HPDE6-E6E7 (cell line): Measurements from ENCODE around the gene ST6GALNAC6.

Source experiments
- DNase-seq: peaks from one replicate; pipeline ENCODE4 v3.0.0; 2011; ENCODE audit warnings: missing footprints; ENCODE audit errors: extremely low spot score

ST6GALNAC6 gene

GRCh38 chr9:127931092-127931881, 31.9 kb upstream of the ST6GALNAC6 start:
- DNase-seq = no peak

DNA sequence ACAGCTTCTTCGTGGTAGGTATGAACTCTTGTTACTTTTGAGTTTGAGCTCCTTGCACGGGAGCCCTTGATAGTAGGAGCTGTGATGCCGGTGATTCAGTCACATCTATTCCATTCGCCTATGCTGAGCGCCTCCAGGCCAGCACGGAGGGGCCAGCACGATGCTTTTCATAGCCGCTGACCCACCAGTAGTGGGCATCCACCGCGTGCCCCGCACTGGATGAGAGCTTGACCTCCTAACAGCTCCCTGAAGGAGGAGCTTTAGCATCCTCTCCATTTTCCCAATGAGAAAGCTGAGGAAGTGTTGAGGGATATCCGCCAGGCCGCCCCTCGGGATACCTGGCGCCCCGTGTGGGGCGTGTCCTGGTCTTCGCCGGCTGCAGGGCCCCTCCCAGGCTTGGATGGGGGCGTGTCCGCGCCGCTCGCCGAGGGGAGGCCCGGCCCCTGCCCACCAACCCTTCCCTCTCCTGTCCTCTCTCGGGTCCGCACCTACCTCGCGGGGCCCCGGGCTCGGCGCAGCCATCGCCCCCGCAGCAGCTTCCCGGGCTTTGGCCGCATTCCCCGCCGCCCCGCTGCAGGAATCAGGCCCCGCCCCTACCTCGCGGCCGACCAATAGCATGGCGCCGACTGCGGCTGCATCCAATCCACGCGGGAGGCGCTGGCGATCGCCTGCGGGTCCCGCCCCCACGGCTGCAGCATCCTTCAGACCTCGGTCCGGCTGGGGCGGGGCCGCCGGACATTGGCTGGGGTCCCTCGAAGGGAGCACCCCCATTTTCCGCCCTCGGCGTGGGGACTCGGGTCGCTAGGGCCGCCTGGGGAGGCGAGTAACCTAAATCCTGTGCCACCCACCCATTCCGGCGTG, 31.1 kb upstream of the ST6GALNAC6 start, which contains the start of gene PIP5KL1:
Gene PIP5KL1 (minus strand): TSS at position 547 of the 861 bp plus-strand sequence. CDS start 25 bp downstream, at position 522.
- DNase-seq = peak; percentile 83

DNA sequence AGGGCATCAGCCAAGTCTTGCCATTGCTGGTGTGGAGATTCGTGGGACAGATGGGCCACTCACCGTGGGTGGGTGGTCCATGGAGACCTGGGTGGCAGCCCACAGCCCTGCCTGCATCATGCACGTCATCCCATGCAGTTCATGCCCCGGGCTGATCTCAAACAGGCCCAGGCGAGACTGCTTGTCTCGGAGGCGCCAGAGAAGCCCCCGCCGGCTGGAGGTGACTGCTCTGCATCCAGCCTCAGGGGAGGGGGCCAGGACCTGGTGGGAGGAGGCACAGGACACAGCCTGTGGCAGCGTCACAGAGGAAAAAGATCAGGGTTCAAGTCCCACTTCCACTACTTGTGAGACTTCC, 30.2 kb upstream of the ST6GALNAC6 start:
- DNase-seq = no peak

- DNase-seq = no peak
Observed at GRCh38 chr9:127928676-127929624, 29.5 kb upstream of the ST6GALNAC6 start.

DNA sequence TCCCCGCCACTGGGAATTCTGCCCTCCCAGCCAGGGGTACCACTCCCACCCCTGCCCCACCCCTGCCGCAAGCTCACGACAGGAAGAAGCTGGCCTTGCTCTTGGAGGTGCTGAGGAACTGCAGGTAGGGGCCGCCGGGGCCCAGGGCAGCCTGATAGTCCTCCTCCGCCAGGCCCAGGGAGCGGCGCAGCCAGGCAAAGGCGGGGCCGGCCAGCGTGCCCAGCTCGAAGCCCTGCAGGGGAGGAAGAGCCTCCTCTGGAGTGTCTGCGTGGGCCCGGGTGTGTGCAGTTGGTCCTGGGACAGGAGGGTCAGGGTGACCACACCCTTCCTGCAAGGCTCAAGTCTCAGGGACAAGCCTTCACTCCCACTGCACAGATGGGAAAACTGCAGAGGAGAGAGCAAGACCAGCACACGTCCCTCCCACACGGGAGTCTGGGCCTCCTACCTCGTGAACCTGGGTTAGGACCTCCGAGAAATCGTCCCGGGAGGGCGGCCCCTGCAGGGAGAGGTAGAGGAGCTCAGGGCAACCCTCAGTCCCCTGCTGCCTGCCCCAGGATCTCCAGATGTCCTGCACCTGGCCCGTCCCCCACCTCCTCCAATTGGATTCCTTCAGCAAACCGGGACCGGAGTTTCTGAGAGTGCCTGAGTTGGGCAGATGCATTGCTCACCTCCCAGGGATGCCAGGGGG, 28.7 kb upstream of the ST6GALNAC6 start:
- no peak for DNase-seq

DNA sequence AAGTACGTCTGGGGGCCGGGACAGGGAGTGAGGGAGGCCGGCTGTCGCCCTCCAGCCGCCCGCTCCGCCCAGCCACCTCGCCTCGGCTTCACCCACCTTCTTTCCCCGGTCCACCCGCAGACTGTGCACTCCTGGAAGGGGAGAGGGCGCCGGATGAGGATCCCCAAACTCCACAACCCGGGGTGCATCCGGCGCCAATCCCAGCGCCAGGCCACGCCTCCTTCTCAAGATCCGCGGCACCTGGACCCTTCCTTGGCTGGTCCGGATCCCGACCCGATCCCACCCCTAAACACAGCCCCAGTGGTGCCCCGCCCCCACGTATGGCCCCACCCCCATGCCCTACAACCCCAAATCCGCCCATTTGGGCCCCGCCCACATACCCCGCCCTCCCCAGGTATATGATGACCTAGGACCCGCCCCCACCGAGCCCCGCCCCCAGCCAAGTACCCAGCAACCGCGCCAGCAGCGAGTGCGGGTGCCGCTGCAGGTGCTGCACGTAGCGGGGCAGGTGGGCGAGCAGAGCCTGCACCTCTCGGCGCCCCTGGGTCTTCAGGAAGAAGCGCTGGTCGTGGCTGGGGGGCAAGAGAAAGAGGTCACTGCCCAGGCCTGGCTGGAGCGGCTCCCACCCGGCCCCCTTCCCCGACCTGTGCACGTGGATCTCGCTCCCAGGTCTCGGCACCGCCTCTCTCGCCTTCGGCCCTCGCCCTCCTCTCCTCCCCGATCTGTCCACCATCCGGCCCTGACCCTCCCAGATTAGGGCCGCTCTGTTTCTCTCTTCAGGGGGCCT, 28.0 kb upstream of the ST6GALNAC6 start:
- peak; percentile 79 for DNase-seq

DNA sequence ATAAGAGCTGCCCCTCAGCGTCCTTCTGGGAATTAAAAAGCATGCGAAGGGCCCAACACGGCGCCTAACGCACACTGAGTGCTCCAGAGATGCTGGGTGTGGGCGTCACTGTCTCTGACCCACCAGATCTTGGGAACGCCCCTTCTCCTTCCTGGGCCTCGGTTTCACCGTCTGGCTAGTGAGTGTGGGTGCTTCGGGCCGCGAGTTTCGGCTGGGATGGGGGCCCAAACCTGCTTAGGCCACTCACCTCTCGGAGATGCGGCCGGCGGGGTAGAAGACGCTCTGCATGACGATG, 27.4 kb upstream of the ST6GALNAC6 start:
- DNase-seq = no peak

DNA sequence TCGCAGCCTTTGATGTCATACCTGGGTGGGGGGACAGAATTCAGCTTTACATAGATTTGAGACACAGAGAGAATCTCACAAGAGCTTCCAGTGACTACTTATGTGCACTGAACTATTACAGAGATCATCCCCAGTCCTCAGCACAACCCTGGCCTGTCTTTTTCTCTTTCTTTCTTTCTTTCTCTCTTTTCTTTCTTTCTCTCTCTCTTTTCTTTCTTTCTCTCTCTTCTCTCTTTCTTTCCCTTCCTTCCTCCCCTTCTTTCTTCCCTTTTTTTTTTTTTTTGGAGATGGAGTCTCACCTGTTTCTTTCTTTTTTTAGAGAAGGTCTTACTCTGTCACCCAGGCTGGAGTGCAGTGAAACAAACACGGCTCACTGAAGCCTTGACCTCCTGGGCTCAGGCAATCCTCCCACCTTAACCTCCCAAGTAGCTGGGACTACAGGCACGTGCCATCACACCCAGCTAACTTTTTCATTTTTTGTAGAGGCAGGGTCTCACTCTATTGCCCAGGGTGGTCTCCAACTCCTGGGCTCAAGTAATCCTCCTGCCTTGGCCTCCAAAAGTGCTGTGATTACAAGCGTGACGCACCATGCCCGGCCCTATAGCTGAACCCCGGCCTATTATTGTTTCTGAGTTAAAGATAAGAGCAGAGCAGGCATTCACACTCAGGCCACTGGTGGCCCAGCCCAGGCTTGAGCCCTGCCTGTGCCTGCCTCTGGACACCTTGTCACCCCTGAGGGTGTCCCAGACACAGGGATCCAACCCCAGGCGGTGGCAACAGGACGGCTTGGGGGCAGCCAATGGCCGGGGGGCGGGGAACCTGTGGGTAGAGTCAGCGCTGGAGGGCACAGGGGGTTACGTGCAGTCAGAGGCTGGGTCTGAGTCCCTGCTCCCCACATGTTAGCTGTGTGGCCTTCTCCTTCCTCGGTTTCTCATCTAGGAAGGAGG, 26.8 kb upstream of the ST6GALNAC6 start:
- no peak for DNase-seq

DNA sequence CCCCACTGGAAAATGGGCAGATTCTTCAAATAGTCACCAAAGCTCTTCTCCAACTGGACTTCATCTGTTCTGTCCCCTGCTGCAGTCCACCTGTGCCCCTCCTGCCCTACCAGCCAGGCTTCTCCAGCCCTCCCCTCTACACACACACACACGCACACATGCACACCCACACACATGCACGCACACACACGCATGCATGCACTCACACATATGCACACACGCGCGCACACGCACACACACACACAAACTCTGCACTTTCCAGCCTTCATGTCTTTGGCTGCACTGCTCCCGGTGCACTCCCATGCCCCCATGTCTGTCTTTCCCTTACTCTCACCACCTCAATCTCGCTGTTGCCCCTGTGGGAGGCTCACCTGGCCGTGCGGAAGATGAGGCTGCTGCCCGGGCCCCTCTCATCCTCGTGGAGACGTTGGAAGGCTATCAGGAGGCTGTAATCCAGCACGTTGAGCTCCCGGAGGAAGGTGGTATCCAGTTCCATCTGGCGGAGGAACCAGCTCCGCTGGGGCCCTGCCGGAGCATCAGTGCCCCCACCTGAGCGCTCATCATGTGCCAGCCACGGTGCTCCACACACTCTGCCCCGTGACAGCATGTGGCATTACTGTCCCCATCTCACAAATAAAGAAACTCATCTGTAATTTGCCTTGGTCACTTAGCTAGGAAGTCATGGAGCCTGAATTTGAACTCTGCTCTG, 25.5 kb upstream of the ST6GALNAC6 start:
- DNase-seq = no peak

- DNase-seq = peak; percentile 69
Observed at GRCh38 chr9:127923771-127924170, 24.4 kb upstream of the ST6GALNAC6 start.

DNA sequence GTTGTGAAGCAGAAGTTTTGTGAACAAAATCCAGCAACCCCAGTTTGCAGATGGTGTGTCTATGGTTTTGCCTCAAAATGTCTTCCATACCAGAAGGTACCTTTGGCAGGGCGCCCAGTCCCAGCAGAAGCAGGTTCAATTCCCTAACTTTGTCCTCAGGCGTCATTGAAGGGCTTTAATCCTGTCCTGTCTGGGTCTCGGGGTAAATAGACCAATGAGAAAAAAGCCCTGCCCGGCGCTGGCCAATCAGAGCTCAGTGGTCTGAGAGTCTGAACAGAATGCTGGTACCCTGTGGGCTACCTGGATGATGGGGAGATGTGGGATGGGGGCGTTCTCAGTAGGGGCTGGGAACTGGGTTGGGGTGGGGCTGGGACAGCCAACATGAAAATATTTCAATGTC, 23.6 kb upstream of the ST6GALNAC6 start:
- no peak for DNase-seq

DNA sequence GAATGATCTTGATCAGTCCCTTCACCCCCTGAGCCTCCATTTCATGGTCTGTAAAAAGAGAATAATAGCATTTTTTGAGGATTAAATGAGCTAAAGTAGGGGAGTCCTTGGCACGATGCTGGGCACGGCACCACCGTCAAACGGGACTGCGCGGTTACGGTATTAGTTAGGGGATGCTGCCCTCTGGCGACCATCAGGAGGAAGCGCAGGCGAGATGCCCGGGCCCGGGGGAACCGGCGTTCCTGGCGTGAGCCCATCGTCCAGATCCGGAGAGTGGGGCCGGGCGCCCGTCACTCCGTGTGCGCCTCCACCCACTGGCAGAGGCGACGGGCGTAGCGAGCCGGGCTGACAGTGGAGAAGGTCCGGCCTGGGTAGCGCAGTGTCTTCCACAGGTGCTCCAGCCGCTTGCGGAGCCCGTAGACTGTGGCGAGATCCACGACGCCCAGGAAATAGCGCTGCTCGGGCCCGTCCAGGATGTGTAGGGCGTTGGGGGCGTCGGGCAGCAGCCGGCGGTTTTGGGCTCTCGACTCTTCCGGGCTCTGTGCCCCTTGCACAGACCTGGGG, 22.2 kb upstream of the ST6GALNAC6 start:
- DNase-seq = no peak

DNA sequence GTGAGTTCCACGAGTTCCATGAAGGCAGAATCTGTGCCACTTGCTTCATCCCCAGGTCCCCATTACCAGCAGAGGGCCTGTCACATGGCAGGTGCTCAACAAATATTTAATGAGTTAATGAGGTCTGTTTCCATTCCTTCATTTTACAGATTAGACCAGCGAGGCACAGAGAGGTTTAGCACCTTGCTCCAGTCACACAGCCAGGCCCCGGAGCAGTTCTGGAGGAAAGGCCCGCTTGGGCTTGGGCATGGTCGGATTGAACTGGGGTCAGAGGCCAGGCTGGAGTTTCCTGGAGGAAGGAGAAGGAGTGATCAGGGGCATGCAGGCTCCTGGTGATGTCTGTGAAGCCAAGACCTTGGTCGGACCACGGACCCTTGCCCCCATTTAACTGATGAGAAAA, 21.4 kb upstream of the ST6GALNAC6 start:
- no peak for DNase-seq

GRCh38 chr9:127919253-127919815, 19.9 kb upstream of the ST6GALNAC6 start:
- peak; percentile 97 for DNase-seq

GRCh38 chr9:127918183-127919107, 19.0 kb upstream of the ST6GALNAC6 start:
- no peak for DNase-seq

DNA sequence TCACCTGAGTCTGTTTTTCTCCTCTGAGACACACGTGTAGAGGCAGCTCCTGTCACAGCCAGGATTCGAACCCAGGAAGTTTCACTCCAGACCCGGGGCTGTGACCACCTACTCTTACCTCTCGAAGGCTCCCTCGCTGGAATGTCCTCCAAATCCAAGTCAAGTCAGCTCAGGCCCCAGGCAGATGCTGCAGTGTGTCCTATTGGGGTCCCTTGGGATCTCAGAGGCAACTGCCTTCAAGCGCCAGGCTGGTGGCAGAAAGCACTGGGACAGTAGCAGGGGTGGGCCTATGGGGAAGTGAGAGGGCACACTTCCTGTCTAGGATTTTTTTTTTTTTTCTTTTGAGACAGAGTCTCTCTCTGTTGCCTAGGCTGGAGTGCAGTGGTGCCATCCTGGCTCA, 18.2 kb upstream of the ST6GALNAC6 start:
- no peak for DNase-seq
